ENCODE measurements around the gene CD247. TPM values are rescaled to one million over a fixed set of nuclear protein-coding genes. Genes with fewer than 3 reads are reported as not detected.

The CD247 gene
- total and polyA plus RNA-seq, 2 of the 13 experiments (the other 11 are each of a cell fraction or from before 2014, with no cell fraction given), result 0.20 TPM; not detected in 1

DNA sequence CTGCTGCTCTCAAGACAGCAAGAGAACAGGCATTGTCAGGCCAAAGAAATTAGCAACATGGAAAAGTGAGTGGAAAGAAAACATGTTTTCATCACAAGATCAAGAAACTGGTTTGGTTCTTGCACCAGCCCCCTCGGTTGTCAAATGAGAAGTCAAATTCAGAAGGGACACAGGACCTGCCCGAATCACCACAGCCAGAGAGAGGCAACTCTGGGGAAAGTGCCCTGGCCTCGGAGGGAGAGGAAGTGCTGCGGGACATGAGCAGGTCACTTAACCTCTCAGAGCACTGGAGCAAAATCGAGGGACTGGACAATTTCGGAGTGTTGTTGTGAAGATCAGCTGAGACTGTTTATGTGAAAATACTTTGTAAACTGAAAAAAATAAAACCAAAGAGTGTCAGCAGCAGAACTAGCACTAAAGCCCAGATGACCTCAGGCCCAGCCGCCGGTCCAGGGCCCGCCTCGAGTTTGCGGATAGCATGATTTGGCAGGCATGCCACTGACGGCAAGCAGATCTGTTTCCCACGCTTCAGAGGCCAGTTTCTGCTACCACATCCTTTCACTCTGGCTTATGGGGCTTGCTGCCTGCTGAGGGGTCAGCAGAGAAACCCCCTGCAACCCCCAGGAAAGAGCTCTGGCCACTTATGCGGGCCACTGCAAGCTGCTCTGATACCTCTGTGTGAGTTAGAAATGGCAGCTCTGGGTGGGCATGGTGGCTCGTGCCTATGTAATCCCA, 32.1 kb downstream of the CD247 start:
- CTCF ChIA-PET (ENCODE audit: low intra/inter-chr PET ratio, low total read pairs), result no interaction called here
- no peak for TF ChIP-seq ZNF605 (CRISPR knock-in tag; IDR thresholded peaks at IDR 0.05)
- TF ChIP-seq, protein P1, sequence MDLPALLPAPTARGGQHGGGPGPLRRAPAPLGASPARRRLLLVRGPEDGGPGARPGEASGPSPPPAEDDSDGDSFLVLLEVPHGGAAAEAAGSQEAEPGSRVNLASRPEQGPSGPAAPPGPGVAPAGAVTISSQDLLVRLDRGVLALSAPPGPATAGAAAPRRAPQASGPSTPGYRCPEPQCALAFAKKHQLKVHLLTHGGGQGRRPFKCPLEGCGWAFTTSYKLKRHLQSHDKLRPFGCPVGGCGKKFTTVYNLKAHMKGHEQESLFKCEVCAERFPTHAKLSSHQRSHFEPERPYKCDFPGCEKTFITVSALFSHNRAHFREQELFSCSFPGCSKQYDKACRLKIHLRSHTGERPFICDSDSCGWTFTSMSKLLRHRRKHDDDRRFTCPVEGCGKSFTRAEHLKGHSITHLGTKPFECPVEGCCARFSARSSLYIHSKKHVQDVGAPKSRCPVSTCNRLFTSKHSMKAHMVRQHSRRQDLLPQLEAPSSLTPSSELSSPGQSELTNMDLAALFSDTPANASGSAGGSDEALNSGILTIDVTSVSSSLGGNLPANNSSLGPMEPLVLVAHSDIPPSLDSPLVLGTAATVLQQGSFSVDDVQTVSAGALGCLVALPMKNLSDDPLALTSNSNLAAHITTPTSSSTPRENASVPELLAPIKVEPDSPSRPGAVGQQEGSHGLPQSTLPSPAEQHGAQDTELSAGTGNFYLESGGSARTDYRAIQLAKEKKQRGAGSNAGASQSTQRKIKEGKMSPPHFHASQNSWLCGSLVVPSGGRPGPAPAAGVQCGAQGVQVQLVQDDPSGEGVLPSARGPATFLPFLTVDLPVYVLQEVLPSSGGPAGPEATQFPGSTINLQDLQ (CRISPR knock-in tag; IDR thresholded peaks at IDR 0.05), result no peak
- TF ChIP-seq, protein P2, sequence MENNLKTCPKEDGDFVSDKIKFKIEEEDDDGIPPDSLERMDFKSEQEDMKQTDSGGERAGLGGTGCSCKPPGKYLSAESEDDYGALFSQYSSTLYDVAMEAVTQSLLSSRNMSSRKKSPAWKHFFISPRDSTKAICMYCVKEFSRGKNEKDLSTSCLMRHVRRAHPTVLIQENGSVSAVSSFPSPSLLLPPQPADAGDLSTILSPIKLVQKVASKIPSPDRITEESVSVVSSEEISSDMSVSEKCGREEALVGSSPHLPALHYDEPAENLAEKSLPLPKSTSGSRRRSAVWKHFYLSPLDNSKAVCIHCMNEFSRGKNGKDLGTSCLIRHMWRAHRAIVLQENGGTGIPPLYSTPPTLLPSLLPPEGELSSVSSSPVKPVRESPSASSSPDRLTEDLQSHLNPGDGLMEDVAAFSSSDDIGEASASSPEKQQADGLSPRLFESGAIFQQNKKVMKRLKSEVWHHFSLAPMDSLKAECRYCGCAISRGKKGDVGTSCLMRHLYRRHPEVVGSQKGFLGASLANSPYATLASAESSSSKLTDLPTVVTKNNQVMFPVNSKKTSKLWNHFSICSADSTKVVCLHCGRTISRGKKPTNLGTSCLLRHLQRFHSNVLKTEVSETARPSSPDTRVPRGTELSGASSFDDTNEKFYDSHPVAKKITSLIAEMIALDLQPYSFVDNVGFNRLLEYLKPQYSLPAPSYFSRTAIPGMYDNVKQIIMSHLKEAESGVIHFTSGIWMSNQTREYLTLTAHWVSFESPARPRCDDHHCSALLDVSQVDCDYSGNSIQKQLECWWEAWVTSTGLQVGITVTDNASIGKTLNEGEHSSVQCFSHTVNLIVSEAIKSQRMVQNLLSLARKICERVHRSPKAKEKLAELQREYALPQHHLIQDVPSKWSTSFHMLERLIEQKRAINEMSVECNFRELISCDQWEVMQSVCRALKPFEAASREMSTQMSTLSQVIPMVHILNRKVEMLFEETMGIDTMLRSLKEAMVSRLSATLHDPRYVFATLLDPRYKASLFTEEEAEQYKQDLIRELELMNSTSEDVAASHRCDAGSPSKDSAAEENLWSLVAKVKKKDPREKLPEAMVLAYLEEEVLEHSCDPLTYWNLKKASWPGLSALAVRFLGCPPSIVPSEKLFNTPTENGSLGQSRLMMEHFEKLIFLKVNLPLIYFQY (CRISPR knock-in tag; IDR thresholded peaks at IDR 0.05; ENCODE audit: borderline replicate concordance), result no peak
- no peak for TF ChIP-seq SRSF4 (IDR thresholded peaks at IDR 0.05; ENCODE audit: low read depth, low read length, poor library complexity, severe bottlenecking)
- TF ChIP-seq, protein P3, sequence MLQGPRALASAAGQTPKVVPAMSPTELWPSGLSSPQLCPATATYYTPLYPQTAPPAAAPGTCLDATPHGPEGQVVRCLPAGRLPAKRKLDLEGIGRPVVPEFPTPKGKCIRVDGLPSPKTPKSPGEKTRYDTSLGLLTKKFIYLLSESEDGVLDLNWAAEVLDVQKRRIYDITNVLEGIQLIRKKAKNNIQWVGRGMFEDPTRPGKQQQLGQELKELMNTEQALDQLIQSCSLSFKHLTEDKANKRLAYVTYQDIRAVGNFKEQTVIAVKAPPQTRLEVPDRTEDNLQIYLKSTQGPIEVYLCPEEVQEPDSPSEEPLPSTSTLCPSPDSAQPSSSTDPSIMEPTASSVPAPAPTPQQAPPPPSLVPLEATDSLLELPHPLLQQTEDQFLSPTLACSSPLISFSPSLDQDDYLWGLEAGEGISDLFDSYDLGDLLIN (CRISPR knock-in tag; IDR thresholded peaks at IDR 0.05; ENCODE audit: borderline replicate concordance), result no peak
- no peak for TF ChIP-seq ISX (CRISPR knock-in tag; conservative IDR thresholded peaks at IDR 0.05)
- no peak for TF ChIP-seq ZNF766 (CRISPR knock-in tag; IDR thresholded peaks at IDR 0.05; ENCODE audit: borderline replicate concordance)
- TF ChIP-seq ZNF354B (CRISPR knock-in tag; IDR thresholded peaks at IDR 0.05), result no peak
- TF ChIP-seq CREM (IDR thresholded peaks at IDR 0.05), result no peak
- TF ChIP-seq CREM (CRISPR knock-in tag; IDR thresholded peaks at IDR 0.05), result no peak
- no peak for TF ChIP-seq EEA1 (CRISPR knock-in tag; IDR thresholded peaks at IDR 0.05; ENCODE audit: borderline replicate concordance)
- TF ChIP-seq TBX3 (IDR thresholded peaks at IDR 0.05; ENCODE audit: borderline replicate concordance), result no peak
- TF ChIP-seq, protein P4, sequence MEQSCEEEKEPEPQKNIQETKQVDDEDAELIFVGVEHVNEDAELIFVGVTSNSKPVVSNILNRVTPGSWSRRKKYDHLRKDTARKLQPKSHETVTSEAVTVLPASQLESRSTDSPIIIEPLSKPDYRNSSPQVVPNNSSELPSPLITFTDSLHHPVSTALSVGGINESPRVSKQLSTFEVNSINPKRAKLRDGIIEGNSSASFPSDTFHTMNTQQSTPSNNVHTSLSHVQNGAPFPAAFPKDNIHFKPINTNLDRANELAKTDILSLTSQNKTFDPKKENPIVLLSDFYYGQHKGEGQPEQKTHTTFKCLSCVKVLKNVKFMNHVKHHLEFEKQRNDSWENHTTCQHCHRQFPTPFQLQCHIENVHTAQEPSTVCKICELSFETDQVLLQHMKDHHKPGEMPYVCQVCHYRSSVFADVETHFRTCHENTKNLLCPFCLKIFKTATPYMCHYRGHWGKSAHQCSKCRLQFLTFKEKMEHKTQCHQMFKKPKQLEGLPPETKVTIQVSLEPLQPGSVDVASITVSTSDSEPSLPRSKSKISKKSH (CRISPR knock-in tag; IDR thresholded peaks at IDR 0.05; ENCODE audit: borderline replicate concordance), result no peak
- no peak for TF ChIP-seq HNF4A (CRISPR knock-in tag; IDR thresholded peaks at IDR 0.05)

More for the DNA sequence above, 32.1 kb downstream of the CD247 start:
- Histone ChIP-seq H3K9ac (ENCODE audit: insufficient read depth, low read depth, low read length) (no peak overlapping the region), H3K4me2 (ENCODE audit: low read depth, low read length) (no peak overlapping the region), H3K27ac (ENCODE audit: extremely low read length, insufficient read depth, low read length) (no peak overlapping the region), H3K27me3 (ENCODE audit: control insufficient read depth in 1 of 2, insufficient read depth in 2 of 2, low read length in 2 of 2) (peaks cover 3 to 28% of the 10 kb centered on the region in 2 experiments), H4K20me1 (ENCODE audit: insufficient read depth, low read length) (no peaks in the 10 kb centered on the region), H2AFZ (ENCODE audit: low read length) (no peak overlapping the region), H3K4me1 (ENCODE audit: insufficient read depth, low read length) (no peaks in the 10 kb centered on the region), H3K79me2 (ENCODE audit: insufficient read depth, low read length) (no peaks in the 10 kb centered on the region), H3K4me3 (replicated peaks in 1 of 3; ENCODE audit: insufficient read depth in 1 of 3, low read depth in 2 of 3, low read length in 3 of 3) (no peak overlapping the region), H3K36me3 (replicated peaks in 1 of 2; ENCODE audit: control insufficient read depth in 1 of 2, insufficient read depth in 2 of 2, low read length in 2 of 2) (no peaks in the 10 kb centered on the region), H3K9me3 (ENCODE audit: low read length) (no peaks in the 10 kb centered on the region)
- DNase-seq (ENCODE audit: low spot score) (no peak), ATAC-seq (no peak), FAIRE-seq (no peak)
- POLR2A ChIA-PET, result no interaction called here
- in situ Hi-C loops (cut with HindIII; ENCODE audit: extremely low pct_ligation_motif_present, low pct_unique_long_range_greater_than_20kb) (no loop called here), intact Hi-C loops (cut with micrococcal nuclease; ENCODE audit: unreplicated experiment) (no loop called here)
- 35% methylated on average over 12 of the region's 15 CpGs for WGBS (ENCODE audit: low lambda C conversion rate)
- no TSS peak for BruUV-seq (replicated peaks)
